ENCODE data around the gene HTR5A.

GRCh38 chr7:155122831-155123230, 52.7 kb downstream of the HTR5A start:
- TF ChIP-seq, protein P1, sequence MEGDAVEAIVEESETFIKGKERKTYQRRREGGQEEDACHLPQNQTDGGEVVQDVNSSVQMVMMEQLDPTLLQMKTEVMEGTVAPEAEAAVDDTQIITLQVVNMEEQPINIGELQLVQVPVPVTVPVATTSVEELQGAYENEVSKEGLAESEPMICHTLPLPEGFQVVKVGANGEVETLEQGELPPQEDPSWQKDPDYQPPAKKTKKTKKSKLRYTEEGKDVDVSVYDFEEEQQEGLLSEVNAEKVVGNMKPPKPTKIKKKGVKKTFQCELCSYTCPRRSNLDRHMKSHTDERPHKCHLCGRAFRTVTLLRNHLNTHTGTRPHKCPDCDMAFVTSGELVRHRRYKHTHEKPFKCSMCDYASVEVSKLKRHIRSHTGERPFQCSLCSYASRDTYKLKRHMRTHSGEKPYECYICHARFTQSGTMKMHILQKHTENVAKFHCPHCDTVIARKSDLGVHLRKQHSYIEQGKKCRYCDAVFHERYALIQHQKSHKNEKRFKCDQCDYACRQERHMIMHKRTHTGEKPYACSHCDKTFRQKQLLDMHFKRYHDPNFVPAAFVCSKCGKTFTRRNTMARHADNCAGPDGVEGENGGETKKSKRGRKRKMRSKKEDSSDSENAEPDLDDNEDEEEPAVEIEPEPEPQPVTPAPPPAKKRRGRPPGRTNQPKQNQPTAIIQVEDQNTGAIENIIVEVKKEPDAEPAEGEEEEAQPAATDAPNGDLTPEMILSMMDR (IDR thresholded peaks at IDR 0.05; ENCODE audit: poor library complexity) = no peak
- TF ChIP-seq EZH2 (IDR thresholded peaks at IDR 0.05; ENCODE audit: borderline replicate concordance) (no peak), EZH2phosphoT487 (IDR thresholded peaks at IDR 0.05; ENCODE audit: low read depth, severe bottlenecking, unreplicated experiment) (no peak)
